ENCODE data around the gene CST3.

DNA sequence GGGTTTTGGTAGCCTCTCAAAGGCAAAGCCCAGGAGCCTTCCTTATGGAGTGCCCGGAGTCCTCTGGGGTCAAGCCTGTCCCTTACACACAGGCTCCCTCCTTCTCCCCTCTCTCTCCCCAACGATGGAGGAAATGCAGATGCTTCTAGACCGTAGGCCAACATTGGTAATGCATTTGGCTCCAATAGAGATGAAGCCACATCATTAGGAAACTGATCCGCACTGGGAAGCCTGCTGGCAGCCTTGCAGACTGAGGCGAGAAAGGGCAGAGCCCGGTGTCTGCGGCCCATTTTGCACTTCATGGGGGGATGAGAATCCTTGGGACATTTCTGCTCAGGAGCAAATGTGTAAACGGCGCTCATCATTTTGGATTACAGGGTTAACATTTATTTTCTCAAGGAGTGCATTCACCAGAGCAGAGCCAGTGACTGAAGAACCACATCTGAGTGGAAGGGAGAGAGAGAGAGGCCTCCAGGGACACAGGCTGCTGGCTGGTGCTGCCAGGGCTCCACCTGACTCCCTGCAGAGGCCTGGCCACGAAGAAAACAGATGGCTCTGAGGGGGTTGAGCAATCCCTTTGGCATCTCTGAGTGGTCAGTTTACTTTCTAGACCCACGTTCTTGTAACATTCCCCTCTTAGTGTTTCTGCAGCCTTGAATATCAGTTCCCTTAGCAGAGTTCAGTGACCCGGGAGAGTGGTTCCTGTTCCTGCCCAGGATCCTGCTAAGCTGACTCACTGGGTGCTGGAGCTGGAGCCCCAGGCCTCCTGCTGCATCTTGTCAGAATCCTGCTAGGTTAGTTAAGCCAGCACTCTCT is 4.4 kb upstream of the CST3 start:
- TF ChIP-seq SIRT6 (IDR thresholded peaks at IDR 0.05; ENCODE audit: low read length): no peak
- no peak for TF ChIP-seq TAF1 (IDR thresholded peaks at IDR 0.05; ENCODE audit: low read depth, low read length)

All from H1 (cell line).